NCI-H2196 treated with DMSO at 0.1 percent for 48 hours (cell line): ENCODE data around the gene OIP5.
"Not testable (repeated sequence)": the region's sequence is repeated elsewhere in the genome, so short reads cannot be mapped to it uniquely, and the experiment has no call there.

ENCODE experiments used
- DNase-seq: peaks from one replicate; lab custom pipeline; 2025; ENCODE audit not compliant: unreplicated experiment; lab: John Stamatoyannopoulos, UW

Gene OIP5

DNA sequence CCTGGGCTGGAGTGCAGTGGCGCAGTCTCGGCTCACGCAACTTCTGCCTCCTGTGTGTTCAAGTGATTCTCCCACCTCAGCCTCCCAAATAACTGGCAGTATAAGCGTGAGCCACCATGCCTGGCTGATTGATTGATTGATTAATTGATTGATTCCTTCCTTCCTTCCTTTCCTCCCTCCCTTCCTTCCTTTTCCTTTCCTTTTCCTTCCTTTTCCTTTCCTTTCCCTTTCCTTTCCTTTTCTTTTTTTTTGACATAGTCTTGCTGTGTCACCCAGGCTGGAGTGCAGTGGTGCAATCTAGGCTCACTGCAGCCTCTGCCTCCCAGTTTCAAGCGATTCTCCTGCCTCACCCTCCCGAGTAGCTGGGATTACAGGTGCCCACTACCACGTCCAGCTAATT is 71.5 kb downstream of the OIP5 start:
- not testable (repeated sequence) for DNase-seq

GRCh38 chr15:41259546-41260189 is 72.7 kb downstream of the OIP5 start:
- no peak for DNase-seq
